Measurements from ENCODE around the gene LNP1. TPM values are rescaled to one million over a fixed set of nuclear protein-coding genes. Genes with fewer than 3 reads are reported as not detected.
A peak's percentile ranks its signal among the peaks of the same experiment; 100 is the strongest.

Gene LNP1
- total and polyA plus RNA-seq, 2 of the 13 experiments (the other 11 are each of a cell fraction or from before 2014, with no cell fraction given), result 3.6 to 7.0 TPM

GRCh38 chr3:100492059-100493006 is 91.0 kb downstream of the LNP1 start, which contains the start of gene TMEM45A (continued):
- TF ChIP-seq HDAC1 (CRISPR knock-in tag; IDR thresholded peaks at IDR 0.05) (peak; percentile 84), SKI (IDR thresholded peaks at IDR 0.05; ENCODE audit: partially characterized antibody) (no peak), RARA (CRISPR knock-in tag; IDR thresholded peaks at IDR 0.05) (no peak), ZNF230 (CRISPR knock-in tag; IDR thresholded peaks at IDR 0.05) (peak; percentile 76), KDM3A (CRISPR knock-in tag; IDR thresholded peaks at IDR 0.05; ENCODE audit: low read depth) (peak; percentile 89; the same call in 1 of the 2 replicates), FOXP1 (IDR thresholded peaks at IDR 0.05) (no peak), FOXP1 (CRISPR knock-in tag; IDR thresholded peaks at IDR 0.05) (no peak), TMF1 (CRISPR knock-in tag; IDR thresholded peaks at IDR 0.05; ENCODE audit: low read depth) (peak; percentile 69; the same call in 1 of the 2 replicates), ZUFSP (CRISPR knock-in tag; IDR thresholded peaks at IDR 0.05; ENCODE audit: borderline replicate concordance) (no peak), KDM4B (CRISPR knock-in tag; IDR thresholded peaks at IDR 0.05) (no peak), HNRNPK (IDR thresholded peaks at IDR 0.05; ENCODE audit: low read depth, low read length, poor library complexity, severe bottlenecking) (peak; percentile 87), TFDP1 (CRISPR knock-in tag; IDR thresholded peaks at IDR 0.05; ENCODE audit: borderline replicate concordance) (peak; percentile 76; the same call in 1 of the 2 replicates), NONO (IDR thresholded peaks at IDR 0.05) (no peak), NONO (CRISPR knock-in tag; conservative IDR thresholded peaks at IDR 0.05) (0 out of 2 replicates have a peak, but pooled peaks have one; percentile 56), ZNF775 (CRISPR knock-in tag; IDR thresholded peaks at IDR 0.05; ENCODE audit: borderline replicate concordance) (no peak), CBX5 (CRISPR knock-in tag; IDR thresholded peaks at IDR 0.05; ENCODE audit: borderline replicate concordance) (peak; percentile 49; the same call in 1 of the 2 replicates), BRCA1 (CRISPR knock-in tag; IDR thresholded peaks at IDR 0.05) (0 out of 2 replicates have a peak, but pooled peaks have one; percentile 68), YEATS2 (CRISPR knock-in tag; IDR thresholded peaks at IDR 0.05; ENCODE audit: borderline replicate concordance) (peak; percentile 66; the same call in 1 of the 2 replicates), ZNF747 (CRISPR knock-in tag; IDR thresholded peaks at IDR 0.05; ENCODE audit: borderline replicate concordance) (0 out of 2 replicates have a peak, but pooled peaks have one; percentile 58), ZSCAN25 (CRISPR knock-in tag; IDR thresholded peaks at IDR 0.05) (0 out of 2 replicates have a peak, but pooled peaks have one; percentile 32)
- TF ChIP-seq, protein P1, sequence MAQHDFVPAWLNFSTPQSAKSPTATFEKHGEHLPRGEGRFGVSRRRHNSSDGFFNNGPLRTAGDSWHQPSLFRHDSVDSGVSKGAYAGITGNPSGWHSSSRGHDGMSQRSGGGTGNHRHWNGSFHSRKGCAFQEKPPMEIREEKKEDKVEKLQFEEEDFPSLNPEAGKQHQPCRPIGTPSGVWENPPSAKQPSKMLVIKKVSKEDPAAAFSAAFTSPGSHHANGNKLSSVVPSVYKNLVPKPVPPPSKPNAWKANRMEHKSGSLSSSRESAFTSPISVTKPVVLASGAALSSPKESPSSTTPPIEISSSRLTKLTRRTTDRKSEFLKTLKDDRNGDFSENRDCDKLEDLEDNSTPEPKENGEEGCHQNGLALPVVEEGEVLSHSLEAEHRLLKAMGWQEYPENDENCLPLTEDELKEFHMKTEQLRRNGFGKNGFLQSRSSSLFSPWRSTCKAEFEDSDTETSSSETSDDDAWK (CRISPR knock-in tag; IDR thresholded peaks at IDR 0.05), result no peak
- TF ChIP-seq, protein P2, sequence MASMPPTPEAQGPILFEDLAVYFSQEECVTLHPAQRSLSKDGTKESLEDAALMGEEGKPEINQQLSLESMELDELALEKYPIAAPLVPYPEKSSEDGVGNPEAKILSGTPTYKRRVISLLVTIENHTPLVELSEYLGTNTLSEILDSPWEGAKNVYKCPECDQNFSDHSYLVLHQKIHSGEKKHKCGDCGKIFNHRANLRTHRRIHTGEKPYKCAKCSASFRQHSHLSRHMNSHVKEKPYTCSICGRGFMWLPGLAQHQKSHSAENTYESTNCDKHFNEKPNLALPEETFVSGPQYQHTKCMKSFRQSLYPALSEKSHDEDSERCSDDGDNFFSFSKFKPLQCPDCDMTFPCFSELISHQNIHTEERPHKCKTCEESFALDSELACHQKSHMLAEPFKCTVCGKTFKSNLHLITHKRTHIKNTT (CRISPR knock-in tag; IDR thresholded peaks at IDR 0.05), result no peak
